Right lung (tissue), 5 donors: ENCODE data around the gene PLA2G2A. TPM values are rescaled to one million over a fixed set of nuclear protein-coding genes. Genes with fewer than 3 reads are reported as not detected.
"Not testable (repeated sequence)": the region's sequence is repeated elsewhere in the genome, so short reads cannot be mapped to it uniquely, and the experiment has no call there.

Experiments
- DNase-seq, 2 donors: peaks; one replicate each; pipeline ENCODE4 v3.0.0-alpha.2; 2013
- polyA plus RNA-seq, 5 donors: library from polyadenylated mRNA; unstranded; fragments of 120-200 nt; gene quantifications; one replicate each; pipeline versions ENCODE4 v1.2.1 to v1.2.3, GENCODE V29; 2013; ENCODE audit warnings: inconsistent platforms in 1 of 5, low replicate concordance in 1 of 5; ENCODE audit not compliant: insufficient read length in 5 of 5, insufficient read depth in 1 of 5

PLA2G2A gene
- polyA plus RNA-seq, 5 donors = 0.60 to 3.8 (median 0.93) TPM

- no peak for DNase-seq
Measured at GRCh38 chr1:19932866-19933265, 46.6 kb downstream of the PLA2G2A start.

- not testable (repeated sequence) for DNase-seq
Measured at GRCh38 chr1:19927130-19927421, 52.3 kb downstream of the PLA2G2A start.

- no peak for DNase-seq
Measured at GRCh38 chr1:19926296-19927129, 52.9 kb downstream of the PLA2G2A start.

Other genes with a start within 250 kb of the PLA2G2A start
- 10 to 100 TPM; 14.5 to 21.1 (median 17.2) TPM for gene TMCO4, start 179.7 kb downstream of the PLA2G2A start, polyA plus RNA-seq
- gene RNF186, start 164.3 kb downstream of the PLA2G2A start, polyA plus RNA-seq = under 1 TPM in 3 of 5 donors, not detected in 2; 0.09 to 0.19 (median 0.14) TPM
- 10 to 100 TPM; 19.8 to 59.8 (median 29.5) TPM for gene OTUD3, start 97.2 kb downstream of the PLA2G2A start, polyA plus RNA-seq
- not detected for gene PLA2G2E, start 56.0 kb downstream of the PLA2G2A start, polyA plus RNA-seq
- 1 to 10 TPM in 2 of 5 donors, under 1 TPM in 3; 0.26 to 1.3 (median 0.66) TPM for gene PLA2G5, start 90.6 kb upstream of the PLA2G2A start, polyA plus RNA-seq
- gene PLA2G2D, start 139.9 kb upstream of the PLA2G2A start, polyA plus RNA-seq = under 1 TPM in 4 of 5 donors, not detected in 1; 0.04 to 0.12 (median 0.10) TPM
- not detected for gene PLA2G2F, start 159.7 kb upstream of the PLA2G2A start, polyA plus RNA-seq
- 1 to 10 TPM; 1.9 to 6.3 (median 4.5) TPM for gene UBXN10, start 206.5 kb upstream of the PLA2G2A start, polyA plus RNA-seq
- gene PLA2G2C, start 206.9 kb upstream of the PLA2G2A start, polyA plus RNA-seq = under 1 TPM in 4 of 5 donors, not detected in 1; 0.06 to 0.13 (median 0.10) TPM